ENCODE measurements around the gene TBCD.

- TF ChIP-seq POLR2AphosphoS5 (IDR thresholded peaks at IDR 0.05) (no peak), POLR2A (IDR thresholded peaks at IDR 0.05) (no peak)
- TF ChIP-seq, protein P1, sequence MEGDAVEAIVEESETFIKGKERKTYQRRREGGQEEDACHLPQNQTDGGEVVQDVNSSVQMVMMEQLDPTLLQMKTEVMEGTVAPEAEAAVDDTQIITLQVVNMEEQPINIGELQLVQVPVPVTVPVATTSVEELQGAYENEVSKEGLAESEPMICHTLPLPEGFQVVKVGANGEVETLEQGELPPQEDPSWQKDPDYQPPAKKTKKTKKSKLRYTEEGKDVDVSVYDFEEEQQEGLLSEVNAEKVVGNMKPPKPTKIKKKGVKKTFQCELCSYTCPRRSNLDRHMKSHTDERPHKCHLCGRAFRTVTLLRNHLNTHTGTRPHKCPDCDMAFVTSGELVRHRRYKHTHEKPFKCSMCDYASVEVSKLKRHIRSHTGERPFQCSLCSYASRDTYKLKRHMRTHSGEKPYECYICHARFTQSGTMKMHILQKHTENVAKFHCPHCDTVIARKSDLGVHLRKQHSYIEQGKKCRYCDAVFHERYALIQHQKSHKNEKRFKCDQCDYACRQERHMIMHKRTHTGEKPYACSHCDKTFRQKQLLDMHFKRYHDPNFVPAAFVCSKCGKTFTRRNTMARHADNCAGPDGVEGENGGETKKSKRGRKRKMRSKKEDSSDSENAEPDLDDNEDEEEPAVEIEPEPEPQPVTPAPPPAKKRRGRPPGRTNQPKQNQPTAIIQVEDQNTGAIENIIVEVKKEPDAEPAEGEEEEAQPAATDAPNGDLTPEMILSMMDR (IDR thresholded peaks at IDR 0.05): no peak
Measured at GRCh38 chr17:82960419-82961271, 208.8 kb downstream of the TBCD start.

Data from breast epithelium (tissue), 3 donors.